HCEC 1CT (cell line): ENCODE measurements around the gene ADAMTS2.
"Not testable (repeated sequence)": the region's sequence is repeated elsewhere in the genome, so short reads cannot be mapped to it uniquely, and the experiment has no call there.

Experiments used
- DNase-seq: peaks from one replicate; pipeline ENCODE4 v3.0.0-alpha.2; 2017

The ADAMTS2 gene

DNA sequence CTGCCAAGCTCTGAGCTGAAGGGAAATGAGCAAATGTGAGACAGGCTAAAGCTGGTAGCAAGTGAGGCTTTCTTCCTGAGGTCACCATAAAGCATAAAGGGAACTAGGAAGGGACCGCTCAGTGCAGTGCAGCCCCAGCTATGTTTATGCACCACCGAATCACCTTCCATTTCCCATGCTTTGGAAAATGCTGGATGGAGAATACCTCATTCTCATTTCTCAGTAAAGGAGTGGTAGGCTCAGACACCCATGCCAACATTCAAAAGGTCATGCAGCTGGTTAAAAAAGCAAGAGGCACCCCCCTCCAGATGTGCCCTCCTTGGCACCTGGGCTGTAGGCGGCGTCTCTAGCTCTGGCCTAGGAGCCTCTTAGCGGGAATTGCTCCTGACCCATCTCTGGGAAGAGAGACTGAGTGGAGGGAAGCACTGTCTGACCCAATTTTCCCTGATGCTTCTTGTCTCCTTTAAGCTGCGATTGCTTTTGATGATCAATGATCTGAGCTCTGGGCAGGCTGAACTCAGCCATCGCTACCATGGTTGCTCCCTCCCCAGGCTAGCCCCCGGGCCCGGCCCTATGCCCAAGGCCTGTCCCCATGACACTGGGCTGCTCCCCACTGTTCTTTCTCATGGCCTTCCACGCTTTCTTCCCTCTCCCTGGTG lies 226.4 kb downstream of the ADAMTS2 start:
- no peak for DNase-seq

GRCh38 chr5:179118338-179118737 lies 226.9 kb downstream of the ADAMTS2 start:
- DNase-seq: no peak

DNA sequence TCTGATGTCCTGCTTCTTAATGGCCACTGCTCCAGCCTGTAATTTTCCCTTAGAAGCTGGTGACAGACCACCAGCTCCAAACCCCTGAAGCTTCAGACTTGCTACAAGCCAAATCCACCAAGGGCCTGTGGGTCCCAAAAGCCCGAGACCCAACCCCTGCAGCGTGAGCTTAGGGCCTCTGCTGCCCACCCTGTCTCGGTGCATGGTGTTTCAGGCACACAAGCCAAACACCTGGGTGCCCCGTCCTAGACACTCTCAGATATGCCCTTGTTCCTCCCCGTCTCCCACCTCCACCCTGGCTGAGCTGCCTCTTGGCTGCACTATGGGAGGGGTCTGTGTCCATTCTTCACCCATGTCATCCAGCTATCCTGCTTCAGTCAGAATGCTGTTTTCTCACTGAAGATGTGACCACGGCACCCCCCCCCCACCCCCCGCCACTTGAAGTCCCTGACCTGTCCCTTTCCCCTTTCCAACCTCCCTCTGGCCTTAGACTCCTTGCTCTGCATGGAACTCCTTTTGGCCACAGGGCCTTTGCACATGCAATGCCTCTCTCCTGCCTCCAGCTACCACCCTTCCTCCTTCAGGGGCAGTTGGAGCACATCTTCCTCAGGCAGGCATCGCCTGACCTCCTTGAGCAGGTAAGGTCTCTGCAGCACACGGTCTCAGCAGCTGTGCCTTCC lies 229.3 kb downstream of the ADAMTS2 start:
- DNase-seq: no peak

DNA sequence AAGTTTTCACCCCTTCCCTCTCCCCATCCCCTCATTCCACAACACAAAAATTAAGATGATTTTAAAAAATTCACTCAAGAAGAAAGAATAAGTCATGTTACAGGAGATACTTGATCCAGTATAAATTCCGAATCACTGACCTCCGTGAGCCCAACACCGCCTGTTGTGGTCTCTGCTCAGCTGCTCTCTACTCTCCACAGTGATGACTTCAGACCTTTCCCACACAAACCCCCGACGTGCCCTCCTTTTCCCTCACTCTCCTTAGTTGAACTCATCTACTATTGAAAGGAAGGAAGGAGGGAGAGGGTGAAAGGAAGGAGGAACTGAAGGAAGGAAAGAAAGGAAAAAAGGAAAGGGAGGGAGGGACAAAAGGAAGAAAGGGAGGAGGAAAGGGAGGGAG lies 230.0 kb downstream of the ADAMTS2 start:
- DNase-seq: no peak

DNA sequence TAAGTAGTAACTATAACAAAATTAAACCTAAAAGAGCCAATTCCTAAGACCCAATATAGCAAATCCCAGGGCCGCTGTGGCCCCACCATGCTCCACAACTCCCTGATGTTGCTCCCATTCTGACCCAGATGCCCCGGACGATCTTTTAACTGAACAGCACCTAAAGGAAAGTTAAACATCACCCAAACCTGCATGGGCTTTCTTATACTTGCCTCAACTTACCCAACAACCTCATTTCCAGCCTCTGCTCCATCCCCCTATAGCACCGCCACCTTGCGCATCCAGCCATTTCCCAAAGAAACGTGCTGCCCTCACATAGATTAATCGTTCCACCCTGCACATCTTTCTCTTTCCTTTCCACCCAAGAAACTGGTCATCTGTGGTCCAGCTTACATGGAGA lies 230.5 kb downstream of the ADAMTS2 start:
- DNase-seq: no peak

DNA sequence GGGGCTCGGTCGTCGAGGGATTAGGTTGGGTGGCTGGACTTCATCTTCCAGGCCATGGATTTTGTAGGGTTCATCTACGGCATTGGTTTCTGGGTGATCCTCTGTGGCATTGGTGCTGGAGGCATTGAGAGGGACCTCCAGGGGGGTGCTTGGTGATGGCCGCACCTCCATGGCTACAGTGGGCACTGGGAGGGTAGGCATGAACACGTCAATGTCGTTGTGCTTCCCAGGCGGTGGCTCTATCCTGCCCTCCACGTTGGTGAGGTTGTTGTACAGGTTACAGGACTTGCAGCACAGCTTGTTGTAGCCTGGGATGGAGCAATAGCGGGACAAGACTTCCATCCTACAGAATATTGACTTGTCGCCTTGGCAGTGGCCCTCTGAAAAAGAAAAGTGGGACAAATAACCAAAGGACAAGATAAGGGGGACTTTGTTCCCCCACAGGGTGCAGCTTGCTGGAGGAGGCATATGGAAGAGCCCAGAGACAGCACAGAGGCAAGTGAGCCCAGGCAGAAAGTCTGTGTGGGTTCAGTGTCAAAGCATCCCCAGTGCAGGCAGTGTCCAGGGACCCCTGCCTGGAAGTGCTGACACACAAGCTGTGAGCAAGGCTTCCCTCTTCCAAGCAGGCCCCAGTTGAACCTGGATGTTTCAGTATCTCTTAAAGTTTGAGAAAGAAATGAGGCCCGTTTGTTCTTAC lies 231.2 kb downstream of the ADAMTS2 start:
- no peak for DNase-seq

- DNase-seq: no peak
Measured at GRCh38 chr5:179113143-179113530, 232.1 kb downstream of the ADAMTS2 start.

DNA sequence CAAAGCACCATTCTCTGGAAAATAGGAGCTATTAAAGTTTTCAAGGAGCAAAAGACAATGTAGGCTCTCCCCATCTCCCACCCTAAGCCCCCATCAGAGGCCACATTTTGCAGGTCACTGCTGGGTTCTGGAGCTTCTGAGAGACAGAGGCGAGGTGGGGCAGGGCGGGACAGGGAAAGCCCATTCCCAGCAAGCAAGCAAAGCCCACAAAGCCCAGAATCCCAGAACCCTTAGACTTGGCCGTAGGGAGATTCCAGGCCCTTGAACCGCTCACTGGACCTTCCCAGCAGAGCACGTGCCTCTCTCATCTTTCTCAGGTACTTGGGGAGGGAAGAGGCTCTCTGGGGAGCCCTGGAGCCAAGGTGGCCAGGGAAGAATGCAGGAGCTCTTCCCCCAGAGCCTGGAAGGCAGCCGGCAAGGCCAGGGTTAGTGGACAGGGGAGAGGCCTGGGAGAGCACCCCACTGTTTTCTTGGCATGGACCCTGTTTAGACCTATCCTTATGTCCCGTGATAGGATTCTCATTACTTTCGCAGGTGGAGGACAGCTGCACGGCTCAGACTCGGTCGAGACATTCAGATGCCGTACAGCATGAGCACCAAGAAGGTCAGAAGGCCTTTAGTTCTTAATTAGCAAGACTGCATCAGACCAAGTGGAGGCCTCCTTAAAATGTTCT lies 232.7 kb downstream of the ADAMTS2 start:
- DNase-seq: no peak

DNA sequence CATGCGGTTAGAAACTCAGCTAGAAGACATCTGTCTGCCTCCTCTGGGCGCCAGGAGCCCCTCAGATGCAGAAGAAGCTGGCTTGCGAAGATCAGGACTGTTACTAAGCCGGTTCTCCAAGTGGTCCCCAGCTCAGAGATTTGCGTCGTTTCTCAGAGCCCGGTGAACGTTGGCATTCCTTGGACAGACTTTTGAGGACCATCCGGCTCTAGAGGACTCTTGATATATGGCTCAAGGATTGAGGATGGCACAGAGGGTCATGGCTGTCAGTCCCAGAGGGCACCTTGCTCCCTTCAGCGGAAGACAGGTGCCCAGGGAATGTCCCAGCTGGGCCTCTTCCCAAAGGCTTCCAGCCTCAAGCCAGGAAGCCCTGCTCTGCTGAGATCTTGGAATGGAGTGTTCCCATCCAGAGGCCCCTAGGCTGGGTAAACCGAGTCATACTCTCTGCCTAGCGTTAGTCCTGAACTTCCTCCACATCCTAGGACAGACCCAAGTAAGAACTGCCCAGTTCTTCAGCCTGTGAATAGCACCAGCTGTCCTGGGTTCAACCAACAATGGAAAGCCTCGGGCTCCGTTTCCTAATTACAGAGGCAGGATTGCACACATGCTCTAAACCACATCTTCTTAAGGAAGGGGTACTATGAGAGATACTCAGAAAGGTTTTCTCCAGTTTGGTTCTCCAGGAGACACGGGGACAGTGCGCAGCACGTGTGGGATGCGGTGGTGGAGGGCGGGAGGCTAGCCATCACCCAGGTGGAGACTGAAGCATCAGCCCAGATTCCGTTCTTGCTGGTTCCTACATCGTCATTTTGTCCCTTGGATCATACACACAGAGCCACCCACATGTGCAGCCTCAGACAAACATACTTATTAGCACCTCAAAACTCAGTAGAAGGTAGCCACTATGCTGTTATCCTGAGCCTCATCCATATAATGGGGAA lies 233.7 kb downstream of the ADAMTS2 start:
- DNase-seq: no peak

DNA sequence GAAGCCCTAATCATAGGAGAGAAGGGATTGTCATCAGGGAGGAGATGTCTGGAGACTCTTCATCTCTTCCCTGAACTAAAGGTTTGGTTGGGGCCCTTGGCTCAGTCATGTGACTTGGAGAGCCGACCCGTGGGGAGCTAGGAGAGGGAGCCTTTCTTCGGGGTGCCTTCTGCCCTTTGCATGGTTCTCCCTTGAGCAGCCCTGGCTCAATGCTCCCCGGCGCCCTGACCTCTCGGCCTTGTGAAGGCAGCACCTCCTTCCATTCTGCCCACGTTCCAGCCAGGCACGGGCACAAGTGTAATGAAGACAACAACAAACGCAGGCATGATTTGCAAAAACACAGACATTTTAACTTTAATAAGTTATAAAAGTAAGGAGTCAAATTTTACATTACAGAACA lies 234.7 kb downstream of the ADAMTS2 start:
- DNase-seq: no peak

DNA sequence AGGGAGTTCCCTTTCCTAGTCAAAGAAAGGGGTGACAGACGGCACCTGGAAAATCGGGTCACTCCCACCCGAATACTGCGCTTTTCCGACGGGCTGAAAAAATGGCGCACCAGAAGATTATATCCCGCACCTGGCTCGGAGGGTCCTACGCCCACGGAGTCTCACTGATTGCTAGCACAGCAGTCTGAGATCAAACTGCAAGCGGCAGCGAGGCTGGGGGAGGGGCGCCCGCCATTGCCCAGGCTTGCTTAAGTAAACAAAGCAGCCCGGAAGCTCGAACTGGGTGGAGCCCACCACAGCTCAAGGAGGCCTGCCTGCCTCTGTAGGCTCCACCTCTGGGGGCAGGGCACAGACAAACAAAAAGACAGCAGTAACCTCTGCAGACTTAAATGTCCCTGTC lies 244.0 kb downstream of the ADAMTS2 start:
- DNase-seq: not testable (repeated sequence)

GRCh38 chr5:179089502-179089901 lies 255.8 kb downstream of the ADAMTS2 start:
- DNase-seq: no peak

- DNase-seq: no peak
Measured at GRCh38 chr5:179080724-179081123, 264.5 kb downstream of the ADAMTS2 start.

DNA sequence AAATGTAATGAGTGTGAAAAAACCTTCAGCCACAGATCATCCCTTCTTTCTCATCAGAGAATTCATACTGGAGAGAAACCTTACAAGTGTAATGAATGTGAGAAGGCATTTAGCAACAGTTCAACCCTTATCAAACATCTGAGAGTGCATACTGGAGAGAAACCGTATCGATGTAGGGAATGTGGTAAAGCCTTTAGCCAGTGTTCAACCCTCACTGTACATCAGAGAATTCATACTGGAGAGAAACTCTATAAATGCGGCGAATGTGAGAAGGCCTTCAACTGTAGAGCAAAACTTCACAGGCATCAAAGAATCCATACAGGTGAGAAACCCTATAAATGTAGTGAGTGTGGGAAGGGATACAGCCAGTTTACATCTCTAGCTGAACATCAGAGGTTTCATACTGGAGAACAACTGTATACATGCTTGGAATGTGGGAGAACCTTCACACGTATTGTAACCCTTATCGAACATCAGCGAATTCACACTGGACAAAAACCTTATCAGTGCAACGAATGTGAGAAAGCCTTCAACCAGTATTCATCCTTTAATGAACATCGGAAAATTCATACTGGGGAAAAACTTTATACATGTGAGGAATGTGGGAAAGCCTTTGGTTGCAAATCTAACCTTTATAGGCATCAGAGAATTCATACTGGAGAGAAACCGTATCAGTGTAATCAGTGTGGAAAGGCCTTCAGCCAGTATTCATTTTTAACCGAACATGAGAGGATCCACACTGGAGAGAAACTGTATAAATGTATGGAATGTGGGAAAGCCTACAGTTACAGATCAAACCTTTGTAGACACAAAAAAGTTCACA lies 265.9 kb downstream of the ADAMTS2 start:
- DNase-seq: no peak

- DNase-seq: no peak
Measured at GRCh38 chr5:179065703-179066102, 279.6 kb downstream of the ADAMTS2 start.

- no peak for DNase-seq
Measured at GRCh38 chr5:179061025-179061424, 284.2 kb downstream of the ADAMTS2 start.
